Nephron (organoid): ENCODE results near the gene IP6K3.

Experiments used
- H3K27ac Mint-ChIP-seq, 3 experiments: 2 replicates each; pipeline ENCODE4 v1.8.0; 2020; ENCODE audit warnings: mixed read lengths in 3 of 3, mild to moderate bottlenecking in 2 of 3, moderate library complexity in 1 of 3
- H3K27me3 Mint-ChIP-seq: 2 replicates; pipeline ENCODE4 v1.8.0; 2021; ENCODE audit warnings: low read depth, mild to moderate bottlenecking, moderate library complexity, mixed read lengths
- H3K36me3 Mint-ChIP-seq: 2 replicates; pipeline ENCODE4 v1.8.0; 2020; ENCODE audit warnings: low read depth, mixed read lengths
- H3K4me1 Mint-ChIP-seq: 2 replicates; pipeline ENCODE4 v1.8.0; 2020; ENCODE audit warnings: mixed read lengths
- H3K4me3 Mint-ChIP-seq, 3 experiments: 2 replicates each; pipeline ENCODE4 v1.8.0; 2020; ENCODE audit warnings: mild to moderate bottlenecking in 3 of 3, mixed read lengths in 3 of 3, moderate library complexity in 2 of 3
- H3K9me3 Mint-ChIP-seq: 2 replicates; pipeline ENCODE4 v1.8.0; 2020; ENCODE audit warnings: mixed read lengths
- CTCF ChIP-seq, 3 experiments: fragments of 200-600 bp; sonication (generic); IDR thresholded peaks; one replicate each; pipeline ENCODE4 v1.5.0; 2021; ENCODE audit warnings: antibody characterized with exemption in 3 of 3; ENCODE audit not compliant: unreplicated experiment in 3 of 3

Gene IP6K3

GRCh38 chr6:33677689-33678088, 69.0 kb downstream of the IP6K3 start:
- Mint-ChIP-seq H3K9me3 (no peaks in the 10 kb centered on the region), H3K36me3 (peaks cover 4% of the 10 kb centered on the region), H3K27me3 (peaks cover 12% of the 10 kb centered on the region), H3K4me1 (peaks cover 20% of the 10 kb centered on the region), H3K4me3 (no peak overlapping the region), H3K27ac (peak overlapping the region in 1 of 3 experiments; percentile 19)
- no peak for TF ChIP-seq CTCF (IDR thresholded peaks at IDR 0.05; ENCODE audit: unreplicated experiment in 3 of 3)

GRCh38 chr6:33677143-33677660, 69.5 kb downstream of the IP6K3 start:
- H3K27ac Mint-ChIP-seq, result no peak overlapping the region
- H3K27me3 Mint-ChIP-seq, result peaks cover 9% of the 10 kb centered on the region
- TF ChIP-seq CTCF (IDR thresholded peaks at IDR 0.05; ENCODE audit: unreplicated experiment in 3 of 3), result no peak
- no peak overlapping the region for H3K4me3 Mint-ChIP-seq
- no peaks in the 10 kb centered on the region for H3K9me3 Mint-ChIP-seq
- H3K36me3 Mint-ChIP-seq, result peaks cover 4% of the 10 kb centered on the region
- peaks cover 20% of the 10 kb centered on the region for H3K4me1 Mint-ChIP-seq

- TF ChIP-seq CTCF (IDR thresholded peaks at IDR 0.05; ENCODE audit: unreplicated experiment in 3 of 3), result no peak
- H3K9me3 Mint-ChIP-seq, result no peaks in the 10 kb centered on the region
- peaks cover 9% of the 10 kb centered on the region for H3K27me3 Mint-ChIP-seq
- no peak overlapping the region for H3K27ac Mint-ChIP-seq
- H3K36me3 Mint-ChIP-seq, result peaks cover 4% of the 10 kb centered on the region
- H3K4me3 Mint-ChIP-seq, result no peak overlapping the region
- peaks cover 20% of the 10 kb centered on the region for H3K4me1 Mint-ChIP-seq
These were observed 70.1 kb downstream of the IP6K3 start for GRCh38 chr6:33676416-33677142.

GRCh38 chr6:33675968-33676367, 70.7 kb downstream of the IP6K3 start:
- no peak overlapping the region for H3K4me3 Mint-ChIP-seq

GRCh38 chr6:33673851-33674250, 72.9 kb downstream of the IP6K3 start:
- Mint-ChIP-seq H3K27ac (peak overlapping the region in 1 of 3 experiments; percentile 43), H3K4me1 (peaks cover 16% of the 10 kb centered on the region)
- no peak for TF ChIP-seq CTCF (IDR thresholded peaks at IDR 0.05; ENCODE audit: unreplicated experiment in 3 of 3)

More at GRCh38 chr6:33675968-33676367, 70.7 kb downstream of the IP6K3 start:
- peaks cover 20% of the 10 kb centered on the region for H3K4me1 Mint-ChIP-seq
- H3K36me3 Mint-ChIP-seq, result peaks cover 4% of the 10 kb centered on the region
- H3K27ac Mint-ChIP-seq, result no peak overlapping the region
- H3K27me3 Mint-ChIP-seq, result peaks cover 9% of the 10 kb centered on the region
- TF ChIP-seq CTCF (IDR thresholded peaks at IDR 0.05; ENCODE audit: unreplicated experiment in 3 of 3), result no peak
- H3K9me3 Mint-ChIP-seq, result no peaks in the 10 kb centered on the region

GRCh38 chr6:33672808-33673207, 73.9 kb downstream of the IP6K3 start:
- no peak overlapping the region for H3K4me3 Mint-ChIP-seq
- no peak for TF ChIP-seq CTCF (IDR thresholded peaks at IDR 0.05; ENCODE audit: unreplicated experiment in 3 of 3)
- H3K27me3 Mint-ChIP-seq, result peaks cover 18% of the 10 kb centered on the region
- no peak overlapping the region for H3K27ac Mint-ChIP-seq
- H3K36me3 Mint-ChIP-seq, result peaks cover 2% of the 10 kb centered on the region
- no peaks in the 10 kb centered on the region for H3K9me3 Mint-ChIP-seq
- H3K4me1 Mint-ChIP-seq, result peaks cover 12% of the 10 kb centered on the region

More at GRCh38 chr6:33673851-33674250, 72.9 kb downstream of the IP6K3 start:
- Mint-ChIP-seq H3K36me3 (peaks cover 4% of the 10 kb centered on the region), H3K4me3 (no peak overlapping the region), H3K27me3 (peaks cover 10% of the 10 kb centered on the region), H3K9me3 (no peaks in the 10 kb centered on the region)
